Activated effector memory CD4-positive, alpha-beta T cell treated with Interleukin-2 at 50 U/mL for 16 hours (primary cell): ENCODE results near the gene NFATC2.
"Not testable (repeated sequence)": the region's sequence is repeated elsewhere in the genome, so short reads cannot be mapped to it uniquely, and the experiment has no call there.

Experiments used
- DNase-seq: peaks from one replicate; pipeline ENCODE4 v3.0.0-alpha.2; 2020

The NFATC2 gene

GRCh38 chr20:51468636-51469035 is 73.9 kb downstream of the NFATC2 start:
- DNase-seq, result no peak

DNA sequence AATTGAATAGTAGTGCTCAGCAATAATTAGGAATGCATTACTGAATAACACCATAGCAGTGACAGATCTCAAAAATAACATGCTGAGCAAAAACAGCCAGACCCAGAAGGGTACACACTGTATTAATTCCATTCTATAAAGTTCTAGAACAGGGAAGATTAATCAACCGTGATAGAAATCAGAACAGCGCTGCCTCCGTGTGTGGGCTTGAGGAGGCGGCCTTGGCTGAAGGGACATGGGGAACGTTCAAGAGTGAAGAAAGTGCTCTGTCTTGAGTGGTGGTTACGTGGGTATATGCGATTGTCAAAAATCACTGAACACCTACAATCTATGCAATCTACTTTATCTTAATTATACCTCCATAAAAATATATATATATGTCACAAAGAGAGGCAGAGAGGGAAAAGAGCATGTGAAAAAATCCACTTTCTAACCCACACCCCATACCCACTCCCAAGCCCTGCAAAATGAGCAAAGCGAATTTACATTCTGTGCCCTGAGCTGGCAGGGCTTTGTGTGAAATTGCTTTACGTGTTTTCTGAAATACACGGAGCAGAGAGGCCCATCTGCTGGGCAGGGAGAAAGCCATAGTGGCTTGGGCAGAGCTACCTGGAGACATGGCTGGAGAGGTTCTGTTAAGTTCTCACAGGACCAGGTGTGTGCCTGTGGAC is 74.4 kb downstream of the NFATC2 start:
- no peak for DNase-seq

GRCh38 chr20:51463998-51464397 is 78.5 kb downstream of the NFATC2 start:
- DNase-seq, result no peak

DNA sequence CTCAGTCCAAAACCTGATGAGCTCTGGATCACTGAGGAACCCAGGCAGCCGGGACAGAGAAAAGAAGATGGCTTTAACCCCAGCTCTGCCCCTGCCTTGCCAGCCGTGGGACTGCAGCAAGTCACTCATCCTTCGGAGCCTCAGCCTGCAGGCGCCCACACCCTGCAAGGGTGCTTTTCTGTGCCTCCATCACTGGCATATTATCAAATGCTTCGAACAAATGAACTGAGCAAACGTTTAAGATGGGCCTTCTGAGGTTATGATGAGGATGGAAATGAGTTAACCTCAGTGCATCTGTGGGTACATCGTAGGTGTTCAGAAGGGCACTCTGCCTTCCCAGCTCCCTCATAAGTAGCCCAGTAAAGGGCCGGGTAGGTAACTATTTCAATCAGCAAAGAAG is 79.0 kb downstream of the NFATC2 start:
- no peak for DNase-seq

DNA sequence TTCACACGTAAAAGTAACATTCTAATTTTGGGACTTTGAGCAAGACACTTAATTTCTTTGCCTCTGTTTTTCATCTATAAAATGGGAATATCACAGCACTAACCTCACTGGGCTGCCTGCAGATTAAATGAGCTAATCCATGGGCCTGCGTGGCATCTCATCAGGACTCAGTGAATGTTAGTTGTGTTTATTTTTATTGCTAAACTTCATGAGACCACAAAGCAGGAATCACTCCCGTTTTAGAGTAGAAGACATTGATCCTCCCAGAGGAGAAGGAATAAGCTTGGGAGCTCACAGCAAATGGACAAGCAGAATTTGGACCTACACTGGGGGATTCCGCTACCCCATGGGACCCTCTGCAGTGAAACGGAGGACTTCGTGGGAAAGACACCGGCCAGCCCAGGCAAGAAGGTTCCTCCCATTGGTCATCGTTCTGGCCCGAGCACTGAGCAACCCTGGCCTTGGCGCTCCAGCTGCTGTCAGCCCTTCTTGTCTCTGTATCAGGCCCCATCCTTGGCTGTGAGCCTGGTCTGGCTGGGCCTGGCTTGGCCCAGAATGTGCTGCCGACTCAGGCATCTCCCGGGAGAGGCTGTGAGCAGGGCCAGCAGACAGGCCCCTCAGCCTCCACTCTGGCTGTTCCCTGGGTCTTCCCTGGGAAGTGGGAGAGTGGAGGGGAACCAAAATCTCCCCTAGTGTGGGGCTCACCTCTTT is 79.8 kb downstream of the NFATC2 start:
- no peak for DNase-seq

GRCh38 chr20:51461846-51462245 is 80.7 kb downstream of the NFATC2 start:
- not testable (repeated sequence) for DNase-seq

GRCh38 chr20:51461306-51461705 is 81.2 kb downstream of the NFATC2 start:
- DNase-seq, result no peak

GRCh38 chr20:51460569-51461265 is 81.8 kb downstream of the NFATC2 start:
- no peak for DNase-seq

GRCh38 chr20:51460163-51460562 is 82.4 kb downstream of the NFATC2 start:
- DNase-seq, result no peak

DNA sequence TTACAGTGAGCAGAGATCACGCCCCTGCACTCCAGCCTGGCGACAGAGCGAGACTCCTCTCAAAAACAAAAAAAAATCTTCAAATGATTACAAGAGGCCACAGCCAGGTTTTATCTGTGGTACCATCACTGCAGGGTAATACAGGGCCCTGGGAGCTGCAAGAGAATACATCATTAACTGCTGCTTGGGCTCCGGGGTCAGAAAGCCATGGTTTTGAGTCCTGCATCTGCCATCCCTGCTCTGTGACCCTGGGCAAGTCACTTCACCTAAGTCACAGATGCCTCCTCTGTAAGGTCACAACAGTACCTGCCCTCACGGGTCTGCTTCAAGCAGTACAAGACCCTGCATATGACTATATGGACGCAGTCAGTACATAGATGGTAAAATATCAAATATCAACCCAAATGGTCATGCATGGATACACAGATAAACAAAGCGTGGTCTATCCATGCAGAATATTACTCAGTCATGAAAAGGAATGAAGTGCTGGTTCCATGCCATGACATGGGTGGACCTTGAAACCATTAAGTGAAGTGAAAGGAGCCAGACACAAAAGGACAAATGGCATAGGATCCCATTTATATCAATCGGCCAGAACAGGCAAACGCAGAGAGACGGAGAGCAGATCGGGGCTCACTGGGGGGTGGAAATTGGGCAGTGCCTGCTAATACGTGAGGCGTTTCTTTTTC is 83.6 kb downstream of the NFATC2 start:
- DNase-seq, result no peak

DNA sequence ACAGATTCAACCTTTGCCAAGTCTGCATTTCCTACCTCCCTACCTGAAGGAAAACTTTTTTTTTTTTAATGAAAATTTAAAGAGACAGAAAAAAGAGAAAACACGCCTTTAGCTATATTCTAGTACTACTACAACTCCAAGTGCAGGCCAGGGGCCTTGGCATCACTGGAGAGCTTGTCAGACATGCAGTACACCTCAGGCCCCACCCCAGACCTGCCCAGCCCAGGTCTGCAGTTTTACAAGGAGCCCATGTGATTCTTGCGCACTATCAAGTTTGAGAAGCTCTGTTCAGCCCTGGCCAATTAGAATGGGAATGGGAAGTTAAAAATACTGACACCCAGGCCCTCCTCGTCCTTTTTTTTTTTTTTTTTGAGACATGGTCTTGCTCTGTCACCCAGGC is 85.0 kb downstream of the NFATC2 start:
- DNase-seq, result no peak

- no peak for DNase-seq
These were observed 85.7 kb downstream of the NFATC2 start for GRCh38 chr20:51456511-51457509.

DNA sequence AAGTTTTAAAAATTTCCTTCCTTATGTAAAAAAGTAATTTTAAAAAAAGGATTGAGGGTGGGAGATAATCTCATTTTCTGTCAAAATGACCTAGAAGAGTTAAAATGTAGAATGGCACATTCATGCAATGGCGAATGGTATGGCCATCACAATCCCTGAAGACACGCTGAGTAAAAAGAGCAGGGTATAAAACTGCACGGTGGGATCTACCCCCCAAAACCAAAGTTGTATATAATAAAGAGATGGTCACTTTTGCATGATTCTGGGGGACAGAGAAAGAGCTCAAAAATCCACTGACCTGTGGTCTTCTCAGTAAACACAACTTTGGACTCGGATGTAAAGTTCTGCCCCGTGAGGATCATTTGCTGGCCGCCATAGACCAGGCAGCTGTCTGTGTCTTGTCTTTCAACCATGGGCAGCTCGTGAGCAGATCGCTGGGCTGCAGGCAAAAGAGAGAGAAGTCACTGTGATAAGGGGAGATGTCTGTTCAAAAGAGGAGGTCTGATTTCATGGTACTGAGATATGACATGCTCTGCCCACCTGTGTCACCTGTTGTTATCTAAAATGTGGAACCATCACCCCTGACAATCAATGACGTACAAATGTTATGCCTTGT is 88.2 kb downstream of the NFATC2 start:
- no peak for DNase-seq

GRCh38 chr20:51452734-51453365 is 89.7 kb downstream of the NFATC2 start:
- DNase-seq, result no peak

DNA sequence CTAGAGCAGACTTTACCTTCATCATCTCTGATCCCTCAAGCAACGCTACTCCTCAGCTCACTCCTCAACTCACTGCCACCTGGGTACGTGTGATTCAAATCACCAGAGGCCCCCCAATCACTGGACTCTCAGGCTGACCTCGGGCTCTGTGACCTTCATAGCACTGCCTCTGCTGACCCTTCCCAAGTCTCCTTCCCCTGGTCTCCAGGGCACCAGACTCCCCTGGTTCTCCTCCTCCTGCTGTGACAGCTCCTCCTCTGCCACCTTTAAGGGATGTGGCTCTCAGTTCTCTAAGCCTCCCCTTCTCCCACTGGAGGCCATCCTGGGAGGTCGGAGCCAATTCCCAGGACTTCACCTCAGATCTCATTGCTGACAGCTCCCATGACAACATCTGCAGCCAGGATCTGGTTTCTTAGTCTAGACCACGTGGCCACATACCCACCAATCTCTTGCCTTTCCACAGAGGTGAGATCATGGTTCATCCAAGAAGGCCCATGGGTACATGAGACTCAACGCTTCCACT is 90.4 kb downstream of the NFATC2 start:
- no peak for DNase-seq

DNA sequence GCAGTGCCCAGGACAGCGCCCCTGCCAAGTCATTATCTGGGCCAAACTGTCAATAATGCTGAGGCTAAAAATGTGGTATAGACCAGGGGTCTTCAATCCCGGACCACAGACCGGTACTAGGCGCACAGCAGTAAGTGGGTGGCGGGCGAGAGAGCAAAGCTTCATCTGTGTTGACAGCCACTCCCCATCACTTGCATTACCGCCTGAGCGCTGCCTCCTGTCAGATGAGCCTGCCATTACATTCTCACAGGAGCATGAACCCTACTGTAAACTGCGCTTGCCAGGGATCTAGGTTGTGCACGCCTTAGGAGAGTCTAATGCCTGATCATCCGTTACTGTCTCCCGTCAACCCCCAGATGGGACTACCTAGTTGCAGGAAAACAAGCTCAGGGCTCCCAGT is 91.0 kb downstream of the NFATC2 start:
- DNase-seq, result no peak

GRCh38 chr20:51450984-51451383 is 91.5 kb downstream of the NFATC2 start:
- no peak for DNase-seq

DNA sequence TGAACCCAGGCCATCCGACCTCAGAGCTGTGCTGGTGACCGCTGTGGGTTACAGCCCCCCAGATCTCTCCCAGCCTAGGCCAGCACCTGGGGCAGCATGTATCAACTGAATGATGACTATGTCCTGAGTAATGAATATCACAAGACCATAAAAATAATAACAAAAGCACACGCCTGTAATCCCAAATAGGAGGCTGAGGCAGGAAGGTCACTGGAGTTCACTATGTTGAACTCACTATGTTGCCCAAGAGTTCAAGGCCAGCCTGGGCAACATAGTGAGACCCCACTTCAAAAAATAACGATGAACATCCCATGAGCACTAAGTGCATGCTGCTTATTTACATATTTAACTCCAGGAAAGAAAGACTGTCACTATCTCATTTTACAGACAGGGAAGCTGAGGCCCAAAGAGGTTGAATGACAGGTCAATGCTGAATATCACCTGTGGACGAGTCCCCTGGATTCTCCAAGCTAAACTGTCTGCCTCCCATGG is 92.3 kb downstream of the NFATC2 start:
- DNase-seq, result no peak

DNA sequence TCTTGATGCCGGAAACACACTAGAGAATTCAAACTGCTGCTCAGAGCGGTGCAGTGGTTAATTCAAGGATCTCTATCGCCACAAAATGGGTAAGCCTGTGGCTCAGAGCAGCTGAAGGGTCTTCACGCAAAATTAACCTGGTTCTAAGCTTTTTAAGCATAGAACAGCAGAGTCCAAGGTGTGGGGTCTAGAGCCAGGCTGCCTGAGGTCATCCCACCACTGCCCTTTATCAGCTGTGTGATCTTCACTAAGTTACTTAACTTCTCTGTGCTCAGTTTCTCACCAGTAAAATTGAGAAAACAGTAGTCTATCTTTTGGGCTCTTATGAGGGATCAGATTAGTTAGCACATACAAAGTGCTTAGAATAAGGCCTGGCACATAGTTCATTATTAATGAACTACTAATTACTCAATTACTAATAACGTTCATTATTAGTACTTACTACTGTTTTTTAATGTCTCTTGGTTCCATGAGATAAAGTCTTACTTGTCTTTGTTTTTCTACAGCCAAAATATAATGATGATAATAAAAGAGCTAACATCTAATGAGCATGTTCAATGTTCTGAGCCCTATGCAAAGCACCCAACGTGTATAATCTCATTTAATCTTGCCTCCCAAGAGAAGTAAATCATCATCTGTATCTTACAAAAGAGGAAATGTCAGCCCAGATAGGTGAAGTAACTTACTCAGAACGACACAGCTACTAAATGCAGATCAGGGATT is 92.9 kb downstream of the NFATC2 start:
- DNase-seq, result no peak

DNA sequence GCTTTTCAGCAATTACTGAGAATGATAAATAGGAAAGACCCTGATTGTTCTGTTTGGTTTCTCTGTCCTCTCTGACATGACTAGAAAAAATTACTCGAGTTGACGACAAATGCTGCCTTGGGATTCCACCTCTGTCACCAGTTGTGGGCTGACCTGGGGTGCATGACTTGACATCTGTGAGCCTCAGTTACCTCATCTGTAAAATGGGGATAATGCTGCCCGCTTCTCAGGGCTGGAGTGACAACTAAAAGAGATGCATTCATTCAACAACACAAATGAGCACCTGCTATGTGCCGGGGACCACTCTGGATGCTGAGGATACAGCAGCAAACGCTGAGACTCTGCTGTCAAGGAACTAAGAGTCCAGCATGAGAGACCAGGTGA is 94.8 kb downstream of the NFATC2 start:
- DNase-seq, result no peak
